ENCODE results near the gene TPGS1. TPM values are rescaled to one million over a fixed set of nuclear protein-coding genes. Genes with fewer than 3 reads are reported as not detected.

TPGS1 gene
- total and polyA plus RNA-seq, 2 of the 8 experiments (the other 6 are each of a cell fraction or from before 2014, with no cell fraction given), result 9.1 to 10.6 TPM

GRCh38 chr19:532561-533363 lies 25.5 kb downstream of the TPGS1 start (continued):
- TF ChIP-seq TCF12 (IDR thresholded peaks at IDR 0.05; ENCODE audit: low read depth, low read length) (0 out of 2 replicates have a peak, but pooled peaks have one; percentile 46), SIN3A (conservative IDR thresholded peaks at IDR 0.05 in 1 of 2, IDR thresholded peaks at IDR 0.05 in 1 of 2; ENCODE audit: low read depth in 1 of 2, low read length in 2 of 2) (peak in 1 of 2 experiments; percentile 86; a peak in 2 of 4 replicates)
